Stimulated activated CD4-positive, alpha-beta T cell treated with anti-CD3 and anti-CD28 coated beads, Interleukin-15, amount 100 ng/mL, for 48 hours (primary cell): ENCODE results near the gene LACTB.

Experiments
- DNase-seq, 2 donors: peaks; one replicate each; pipeline ENCODE4 v3.0.0-alpha.2; 2020; ENCODE audit warnings: low read depth in 2 of 2

LACTB gene

GRCh38 chr15:63122002-63122875 lies 578 bp downstream of the LACTB start:
- peak; percentile 27 to 83 for DNase-seq

- no peak for DNase-seq
These were observed 2.8 kb downstream of the LACTB start for GRCh38 chr15:63124506-63124905.

DNA sequence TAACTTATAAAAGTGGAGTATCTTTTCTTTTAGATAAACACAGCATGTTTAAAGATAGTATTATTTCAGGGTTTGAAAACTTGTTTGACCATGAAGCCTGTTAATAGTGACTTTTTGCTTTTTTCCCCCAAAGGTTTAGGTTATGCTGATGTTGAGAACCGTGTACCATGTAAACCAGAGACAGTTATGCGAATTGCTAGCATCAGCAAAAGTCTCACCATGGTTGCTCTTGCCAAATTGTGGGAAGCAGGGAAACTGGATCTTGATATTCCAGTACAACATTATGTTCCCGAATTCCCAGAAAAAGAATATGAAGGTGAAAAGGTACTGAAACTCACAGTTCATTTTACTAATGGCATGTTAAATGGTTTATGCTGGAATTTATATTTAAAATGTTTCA lies 5.1 kb downstream of the LACTB start:
- DNase-seq = no peak

- no peak for DNase-seq
These were observed 12.1 kb downstream of the LACTB start for GRCh38 chr15:63133786-63134185.

DNA sequence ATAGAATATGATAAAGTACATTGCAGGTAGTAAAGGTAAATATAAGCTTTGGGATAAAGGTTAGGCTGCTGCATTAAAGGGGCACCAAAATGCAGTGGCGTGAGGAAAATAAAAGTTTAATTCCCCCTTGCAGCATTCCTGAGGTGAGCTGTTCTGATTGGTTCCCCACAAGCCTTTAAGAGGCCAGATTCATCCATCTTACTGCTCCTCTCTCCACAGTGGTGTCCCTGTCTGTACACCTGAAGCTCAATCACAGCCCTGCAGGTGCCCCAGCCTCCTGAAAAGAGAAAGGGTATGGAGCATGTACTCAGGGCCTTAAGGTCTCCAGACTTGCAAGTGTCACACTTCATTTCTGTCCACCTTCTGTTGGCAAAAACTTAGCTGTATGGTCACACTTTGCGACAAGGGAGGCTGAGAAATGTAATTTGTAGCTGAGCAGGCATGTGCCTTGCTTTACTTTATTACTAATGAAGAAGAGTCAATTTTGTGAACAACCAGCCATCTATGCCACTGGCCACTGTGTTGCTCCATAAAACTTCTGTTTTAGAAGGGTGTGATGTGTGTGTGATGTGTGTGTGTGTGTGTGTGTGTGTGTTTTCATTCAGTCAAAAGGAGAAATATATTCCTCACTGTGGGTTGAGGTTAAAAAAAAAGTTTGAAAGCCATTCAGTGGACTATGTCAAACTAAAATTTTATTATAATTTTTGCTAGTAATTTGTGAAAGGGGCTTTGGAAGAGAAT lies 12.8 kb downstream of the LACTB start:
- no peak for DNase-seq

GRCh38 chr15:63135281-63135680 lies 13.6 kb downstream of the LACTB start:
- DNase-seq = no peak

- DNase-seq = no peak
These were observed 14.1 kb downstream of the LACTB start for GRCh38 chr15:63135804-63136203.

DNA sequence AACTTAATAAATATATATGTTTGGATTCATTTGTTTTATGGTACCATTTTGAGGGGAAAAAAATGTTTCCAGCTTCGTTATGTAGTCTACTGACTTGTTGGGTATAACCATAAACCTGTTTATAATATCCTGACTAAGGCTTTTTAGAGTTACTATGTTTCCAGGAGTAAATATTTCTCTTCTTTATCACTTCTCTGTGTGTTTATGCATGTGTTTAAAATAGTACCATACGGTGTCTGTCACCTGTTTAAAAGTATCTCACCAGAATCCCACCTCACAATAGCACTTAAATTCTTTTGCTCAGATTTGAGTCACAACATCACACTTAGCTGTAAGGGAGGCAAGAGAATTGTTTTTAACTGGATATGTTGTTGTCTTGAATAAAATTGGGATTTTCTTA lies 15.1 kb downstream of the LACTB start:
- no peak for DNase-seq

- no peak for DNase-seq
These were observed 19.3 kb downstream of the LACTB start for GRCh38 chr15:63140936-63141335.

GRCh38 chr15:63145426-63145825 lies 23.8 kb downstream of the LACTB start:
- no peak for DNase-seq

GRCh38 chr15:63146684-63147083 lies 25.0 kb downstream of the LACTB start:
- DNase-seq = no peak

GRCh38 chr15:63151665-63152064 lies 30.0 kb downstream of the LACTB start:
- DNase-seq = no peak

- DNase-seq = no peak
These were observed 33.8 kb downstream of the LACTB start for GRCh38 chr15:63155486-63155885.

DNA sequence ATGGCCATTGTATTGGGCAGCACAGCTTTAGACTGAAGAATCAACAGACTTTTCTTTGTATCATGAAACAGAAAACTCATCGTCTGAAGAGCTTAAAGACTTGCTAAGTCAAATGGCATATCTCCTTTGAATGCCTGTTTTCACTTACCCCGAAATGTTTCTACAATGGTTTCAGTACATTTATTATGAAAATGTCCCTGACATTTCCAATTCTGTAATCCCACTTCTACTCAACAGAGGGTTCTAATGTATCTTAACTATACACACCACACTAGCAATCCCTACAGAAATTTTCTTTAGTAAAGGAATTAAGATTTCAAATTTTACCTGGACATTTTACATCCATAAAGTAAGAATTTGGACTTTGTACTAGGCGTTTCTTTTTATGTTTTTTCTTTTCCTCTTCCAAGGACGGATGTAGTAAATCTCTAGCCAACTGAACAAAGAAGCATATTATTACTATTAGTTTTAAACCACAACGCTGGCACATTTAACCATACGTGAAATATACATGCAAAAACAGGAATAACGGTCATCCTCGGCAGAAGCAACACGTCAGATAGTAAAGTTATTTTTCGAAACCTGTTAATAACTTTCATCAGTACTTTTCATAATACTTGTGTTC lies 34.5 kb downstream of the LACTB start:
- no peak for DNase-seq

- DNase-seq = no peak
These were observed 35.1 kb downstream of the LACTB start for GRCh38 chr15:63156755-63157117.

DNA sequence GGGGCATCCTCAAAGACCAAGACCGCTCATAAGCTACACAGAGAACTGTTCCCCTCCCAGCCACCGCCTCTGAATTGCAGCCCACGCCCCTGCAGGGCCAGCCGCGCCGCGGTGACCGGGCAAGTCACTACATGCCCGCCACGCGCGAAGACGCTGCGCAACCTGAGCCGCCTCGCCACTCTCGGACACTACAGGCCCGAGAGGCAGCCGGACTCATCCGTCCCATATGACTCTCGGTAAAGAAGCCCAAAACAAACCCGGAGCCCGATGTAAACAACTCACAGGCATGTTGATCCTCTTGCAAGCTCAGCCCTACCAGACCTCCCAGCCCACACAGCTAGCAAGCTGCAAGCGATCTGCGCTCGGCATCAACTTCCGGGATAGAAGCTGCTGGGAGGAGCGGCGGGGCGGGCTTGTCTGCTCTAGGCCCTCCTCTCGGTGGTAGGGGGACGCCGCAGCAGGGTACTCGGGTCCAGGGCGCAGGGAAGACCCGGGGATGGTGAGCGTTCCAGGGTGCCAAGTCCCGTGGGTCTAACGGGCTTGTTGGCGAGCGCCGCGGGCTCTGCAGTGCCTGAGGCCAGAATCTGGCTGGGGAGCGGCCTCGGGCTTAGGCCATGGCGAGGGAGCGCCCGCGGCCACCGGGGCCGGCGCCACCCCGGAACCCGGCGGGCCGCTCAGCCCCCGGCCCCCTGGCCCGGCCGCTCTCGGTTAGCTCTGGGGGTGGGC lies 35.6 kb downstream of the LACTB start, which contains the start of gene RPS27L:
Gene RPS27L, minus strand, starts transcription at position 360 of the 726 bp plus-strand sequence. Its CDS starts 72 bp downstream, at position 288.
- peak; percentile 79 to 87 for DNase-seq

- no peak for DNase-seq
These were observed 36.3 kb downstream of the LACTB start for GRCh38 chr15:63157891-63158431.

DNA sequence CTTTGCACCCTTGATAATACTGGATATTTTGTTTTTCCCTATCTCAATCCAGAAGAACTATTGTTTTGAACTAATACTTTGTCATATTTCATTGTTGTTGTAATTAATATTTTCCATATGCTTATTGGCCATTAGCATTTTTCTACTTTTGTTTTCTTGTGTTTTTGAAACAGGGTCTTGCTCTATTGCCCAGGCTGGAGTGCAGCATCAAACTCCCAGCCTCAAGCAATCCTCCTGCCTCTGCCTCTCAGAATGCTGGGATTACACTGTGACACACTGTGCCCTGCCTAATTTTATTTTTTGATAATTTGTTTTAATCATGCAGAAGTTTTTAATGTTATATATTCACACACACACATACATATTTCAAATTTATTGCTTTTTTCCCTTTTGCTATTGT lies 39.0 kb downstream of the LACTB start:
- no peak for DNase-seq

DNA sequence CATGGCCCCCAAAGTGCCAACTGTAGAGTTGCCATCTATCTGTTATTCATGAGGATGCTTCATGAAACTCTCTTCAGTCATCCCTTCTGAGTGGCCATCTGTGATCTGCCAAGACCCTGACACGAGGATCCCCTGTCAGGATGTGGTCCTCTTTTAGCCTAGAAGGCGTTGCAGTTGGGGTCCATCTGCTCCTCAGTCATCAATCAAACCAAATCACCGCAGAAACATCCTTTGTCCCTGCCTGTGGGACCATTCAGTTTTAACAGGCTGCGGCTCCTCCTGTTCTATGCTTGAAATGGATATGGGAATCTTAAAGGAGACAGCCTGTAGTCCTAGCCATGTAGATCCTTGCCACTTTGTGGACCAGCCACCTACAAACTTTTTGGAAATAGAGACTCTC lies 41.6 kb downstream of the LACTB start:
- DNase-seq = no peak

DNA sequence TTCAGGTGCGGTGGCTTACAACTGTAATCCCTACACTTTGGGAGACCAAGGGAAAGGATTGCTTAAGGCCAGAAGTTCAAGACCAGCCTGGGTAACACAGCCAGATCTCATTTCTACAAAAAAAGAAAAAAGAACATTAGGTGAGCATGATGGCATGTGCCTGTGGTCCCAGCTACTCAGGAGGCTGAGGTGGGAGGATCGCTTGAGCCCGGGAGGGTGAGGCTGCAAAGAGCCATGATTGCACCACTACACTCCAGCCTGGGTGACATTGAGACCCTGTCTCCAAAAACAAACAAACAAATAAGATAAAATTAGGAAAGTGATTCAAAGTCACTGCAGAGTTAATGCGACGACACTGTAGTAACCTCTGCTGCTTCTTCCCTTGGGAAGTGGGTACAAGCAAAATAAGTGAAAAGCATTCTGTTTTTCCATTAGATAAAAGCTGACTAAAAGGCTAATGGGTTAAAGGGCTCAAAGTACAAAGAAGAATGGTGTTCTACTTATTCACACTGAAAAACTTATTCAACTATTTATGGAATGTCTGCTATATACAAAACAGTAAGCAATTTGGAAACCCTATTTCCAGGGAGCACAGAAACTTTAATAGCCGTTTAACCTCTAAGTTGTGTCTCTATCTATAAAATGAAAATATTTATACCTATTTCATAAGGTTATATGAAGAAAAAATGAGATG lies 43.7 kb downstream of the LACTB start:
- DNase-seq = no peak

DNA sequence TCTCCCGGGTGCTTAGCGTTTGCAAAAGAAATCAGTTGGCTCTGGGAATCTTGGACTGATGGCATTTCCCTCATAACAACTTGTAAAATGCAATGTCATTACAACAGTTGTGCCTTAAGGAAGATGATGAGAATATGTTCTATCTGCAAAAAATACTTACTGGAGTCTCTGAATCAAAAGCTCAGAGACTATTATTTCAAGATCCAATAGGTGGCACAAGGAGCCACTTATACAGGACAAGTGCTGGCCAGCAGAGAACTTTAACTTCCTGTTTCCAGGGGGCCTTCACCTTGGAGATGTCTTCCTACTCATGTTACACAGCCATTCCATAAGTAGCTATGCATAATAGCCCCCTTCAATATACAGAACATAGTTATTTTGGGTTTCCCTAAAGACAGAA lies 44.6 kb downstream of the LACTB start:
- no peak for DNase-seq
